ENCODE results near the gene TMEM250.

TMEM250 gene

DNA sequence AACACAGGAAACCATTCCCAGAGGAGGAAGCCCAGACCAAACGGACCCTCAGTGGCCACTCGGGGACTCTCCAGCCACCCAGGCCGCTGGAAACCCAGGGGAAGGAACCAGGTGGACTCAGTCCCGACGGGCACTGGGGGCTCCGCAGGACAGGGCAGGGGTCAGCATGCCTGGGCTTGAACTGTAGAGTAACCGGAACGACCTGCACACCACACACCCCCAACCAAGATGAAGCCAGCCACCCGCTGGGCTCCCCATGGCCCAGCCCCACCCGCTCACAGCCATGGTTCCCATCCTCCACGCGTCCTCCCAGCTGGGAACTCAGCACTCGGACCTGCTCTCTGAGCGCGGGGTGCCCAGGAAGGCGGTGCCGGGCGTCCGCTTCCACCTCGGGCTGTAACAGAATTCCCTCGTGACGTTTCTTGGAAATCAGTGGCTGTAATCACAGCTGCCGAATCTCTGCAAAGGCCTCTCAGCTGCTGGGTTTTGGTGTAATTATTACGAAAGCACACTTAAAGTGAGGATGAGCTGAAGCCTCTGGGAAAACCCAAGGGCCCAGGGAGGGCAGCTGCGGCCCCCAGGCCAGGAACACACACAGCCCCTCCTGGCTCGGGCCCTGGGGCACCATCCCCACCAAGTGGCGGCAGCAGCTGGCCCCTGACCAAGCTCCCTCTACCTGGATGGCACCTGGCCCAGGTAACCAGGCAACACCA lies 37.4 kb downstream of the TMEM250 start:
- DNase-seq = no peak

DNA sequence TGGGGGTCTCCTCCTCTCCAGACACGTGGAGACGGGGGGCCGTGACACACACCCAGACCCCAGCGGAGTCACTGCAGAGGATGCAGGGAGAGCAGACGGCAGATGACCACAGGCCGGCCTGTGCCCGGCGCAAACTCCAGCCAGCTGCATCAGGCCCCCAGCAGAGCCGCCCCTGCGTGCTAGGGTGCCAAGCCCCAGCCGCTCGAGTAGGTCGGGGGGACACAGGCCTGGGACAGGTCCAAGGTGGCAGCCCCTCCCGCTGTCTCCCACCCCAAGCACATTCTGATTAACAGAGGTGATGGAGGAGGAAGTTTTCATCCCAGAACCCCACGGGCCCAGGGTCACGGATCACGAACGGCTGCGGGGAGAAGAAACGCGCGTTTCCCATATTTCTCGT lies 38.0 kb downstream of the TMEM250 start:
- DNase-seq = no peak

DNA sequence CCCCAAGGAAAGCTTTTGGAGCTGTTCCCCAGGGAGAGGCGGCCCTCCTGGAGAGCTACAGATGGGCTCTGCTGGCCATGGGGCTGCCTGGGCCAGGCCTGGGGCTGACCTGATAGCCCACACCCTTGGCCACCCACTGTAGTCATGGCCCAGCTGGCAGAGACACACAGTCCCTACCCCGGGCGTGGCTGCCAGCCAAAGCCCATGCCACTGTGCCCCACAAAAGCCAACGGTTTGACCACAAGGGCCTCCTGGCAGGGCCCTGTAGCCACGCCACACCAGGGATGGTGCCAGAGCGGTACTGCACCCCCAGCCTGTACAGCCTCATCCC lies 38.8 kb downstream of the TMEM250 start:
- DNase-seq = no peak

DNA sequence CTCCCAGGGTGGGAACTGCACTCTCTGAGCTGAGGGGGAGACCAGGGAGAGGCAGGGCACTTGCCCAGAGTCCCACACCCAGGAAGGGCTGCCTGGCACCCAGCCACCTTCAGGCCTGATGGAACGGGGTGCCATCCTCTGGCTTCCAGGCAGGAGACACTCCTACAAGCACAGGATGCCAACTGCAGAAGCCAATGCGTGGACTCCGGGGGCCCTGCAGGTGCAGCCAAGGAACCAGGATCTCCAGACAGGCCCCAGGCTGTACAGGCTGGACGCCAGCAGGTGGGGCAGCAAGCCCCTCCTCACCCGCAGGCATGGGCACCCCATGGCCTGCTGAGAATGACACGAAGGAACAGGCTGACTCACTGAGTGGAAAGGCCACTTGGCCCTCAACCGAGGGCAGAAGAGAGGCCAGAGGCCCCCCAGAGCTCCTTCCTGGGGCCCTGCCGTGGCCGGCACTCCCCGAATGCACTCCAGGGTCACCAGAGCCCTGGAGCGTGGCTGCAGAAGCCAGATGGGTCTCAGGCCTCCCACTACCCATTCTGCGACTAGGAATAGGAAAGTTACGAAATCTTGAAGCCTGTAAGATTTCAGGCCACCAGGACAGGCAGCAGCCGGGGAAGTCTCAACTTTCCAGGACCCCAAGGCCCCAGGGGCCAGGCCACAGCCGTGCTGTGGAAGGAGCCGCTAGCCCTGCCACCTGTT lies 39.3 kb downstream of the TMEM250 start:
- DNase-seq = no peak

DNA sequence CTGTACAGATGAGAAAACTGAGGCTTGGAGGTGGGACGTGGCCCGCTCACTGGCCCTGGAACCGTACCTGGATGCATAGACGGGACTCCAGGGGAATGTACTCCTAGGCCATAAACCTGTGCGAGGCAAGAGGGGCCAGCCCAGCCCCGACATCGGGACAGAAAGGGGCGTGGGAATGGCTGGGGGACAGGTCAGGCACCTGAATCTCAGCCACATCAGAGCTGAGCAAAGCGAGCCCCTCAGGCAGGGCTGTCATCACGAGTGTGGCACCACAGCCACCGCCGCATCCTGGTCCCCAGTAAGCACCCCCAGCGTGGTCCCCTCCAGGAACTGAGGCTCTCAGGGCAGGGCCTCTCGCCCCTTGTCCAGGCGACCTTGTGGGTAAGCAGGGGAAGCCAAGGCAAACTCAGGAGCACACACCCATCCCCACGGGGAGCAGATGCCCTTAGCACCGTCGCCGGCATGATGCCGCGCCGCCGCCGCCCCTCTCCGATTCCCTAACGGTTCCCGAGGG lies 40.1 kb downstream of the TMEM250 start:
- DNase-seq = no peak

DNA sequence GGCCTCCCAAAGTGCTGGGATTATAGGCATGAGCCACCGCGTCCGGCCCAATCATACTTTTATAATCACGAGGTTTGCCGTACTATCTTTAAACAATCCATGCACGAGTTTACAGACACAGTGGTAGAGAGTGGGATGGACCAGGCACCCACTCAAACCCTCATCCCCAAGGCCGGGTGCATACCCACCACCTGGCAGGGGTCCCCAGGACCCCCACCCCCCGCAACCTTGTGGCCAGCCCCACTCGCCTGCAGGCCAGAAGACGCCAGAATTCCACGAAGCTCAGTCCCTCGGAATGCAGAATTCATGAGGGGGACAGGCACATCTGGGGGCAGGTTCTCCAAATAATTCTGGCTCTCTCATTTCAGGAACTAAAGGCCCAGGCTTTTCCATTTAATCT lies 40.7 kb downstream of the TMEM250 start:
- DNase-seq = no peak

DNA sequence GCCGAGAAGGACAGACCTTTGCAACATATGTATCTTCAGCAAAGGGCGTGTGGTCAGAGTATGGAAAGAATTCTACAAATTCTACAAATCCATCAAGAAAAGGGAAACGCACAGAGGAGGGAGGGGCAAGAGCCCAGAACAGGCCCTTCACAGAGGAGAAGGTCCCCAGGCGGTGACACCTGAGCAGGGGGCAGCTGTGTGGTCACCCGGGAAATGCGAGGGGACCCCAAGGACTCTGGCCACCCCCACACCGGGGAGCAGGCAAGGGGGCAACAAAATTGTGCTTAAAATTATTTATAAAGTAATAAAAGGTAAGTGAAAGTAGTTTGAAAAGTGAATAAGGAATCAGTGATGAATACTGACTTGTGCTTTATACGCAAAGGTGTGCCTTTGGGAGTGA lies 41.2 kb downstream of the TMEM250 start:
- no peak for DNase-seq

DNA sequence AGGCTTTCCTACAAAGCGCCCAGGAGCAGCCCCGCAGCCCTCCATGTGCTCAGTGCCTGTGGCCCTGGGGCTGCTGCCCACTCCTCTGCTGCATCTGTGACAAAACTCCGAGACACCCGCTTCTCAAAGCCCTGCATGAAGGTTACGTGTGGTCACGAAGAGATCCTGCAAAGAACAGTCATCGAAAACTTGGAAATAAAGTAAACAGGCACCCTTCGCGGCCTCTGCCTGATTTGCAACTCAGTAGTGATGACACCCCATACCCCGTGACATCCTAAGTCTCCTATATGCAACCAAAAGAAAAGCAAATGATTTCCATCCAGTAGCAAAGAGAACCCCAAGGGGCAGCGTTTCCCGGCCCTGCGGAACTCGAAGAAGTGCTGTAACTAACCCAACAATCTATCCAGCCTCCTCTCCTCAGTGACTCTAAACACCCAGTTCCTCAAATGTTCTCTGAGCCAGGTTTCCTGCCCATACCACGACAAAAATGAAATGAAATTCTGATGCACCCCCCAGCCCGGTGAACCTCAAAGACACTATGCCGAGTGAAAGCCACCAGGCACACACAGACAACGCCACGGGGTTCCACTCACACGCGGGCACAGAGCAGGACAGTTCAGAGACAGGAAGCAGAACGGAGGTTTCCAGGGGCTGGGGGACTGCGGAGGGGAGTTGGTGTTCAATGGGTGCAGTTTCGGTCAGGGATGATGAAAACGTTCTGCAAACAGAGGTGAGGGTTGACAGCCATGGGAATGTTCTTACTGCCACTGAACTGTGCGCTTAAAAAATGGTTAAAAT lies 42.6 kb downstream of the TMEM250 start:
- DNase-seq = no peak

DNA sequence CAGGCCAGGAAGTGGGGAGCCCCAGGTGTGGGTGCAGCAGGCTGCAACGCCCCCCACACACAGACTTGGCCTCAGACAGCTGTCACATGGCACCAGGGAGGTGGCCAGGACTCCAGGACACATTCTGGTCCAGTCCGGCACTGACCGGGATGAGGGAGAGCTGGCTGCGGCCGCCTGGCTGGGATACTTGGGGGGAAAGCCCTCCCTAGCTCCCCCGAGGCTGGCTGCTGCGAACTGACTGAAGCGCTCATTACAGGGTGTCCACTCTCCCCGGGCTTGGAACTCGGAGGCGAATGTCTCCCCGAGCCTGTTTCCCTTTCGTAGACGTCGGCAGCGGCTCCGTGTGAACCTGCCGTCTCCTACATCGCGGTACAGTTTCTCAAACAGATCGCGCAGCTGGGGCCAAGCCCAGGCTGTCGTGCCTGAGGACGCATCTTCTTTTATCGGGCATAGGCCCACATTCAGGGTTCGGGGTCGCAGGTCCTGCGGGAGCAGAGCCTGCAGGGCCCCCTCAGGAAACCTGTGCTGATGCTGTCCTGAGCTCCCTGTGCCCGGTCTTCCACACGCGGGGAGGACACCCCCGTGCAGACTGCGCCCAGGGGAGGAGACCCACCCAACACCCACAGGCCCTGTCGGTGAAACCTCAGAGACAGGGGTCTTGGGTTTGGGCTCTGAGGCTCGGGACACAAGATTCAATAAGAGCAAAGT lies 43.4 kb downstream of the TMEM250 start:
- DNase-seq = no peak

DNA sequence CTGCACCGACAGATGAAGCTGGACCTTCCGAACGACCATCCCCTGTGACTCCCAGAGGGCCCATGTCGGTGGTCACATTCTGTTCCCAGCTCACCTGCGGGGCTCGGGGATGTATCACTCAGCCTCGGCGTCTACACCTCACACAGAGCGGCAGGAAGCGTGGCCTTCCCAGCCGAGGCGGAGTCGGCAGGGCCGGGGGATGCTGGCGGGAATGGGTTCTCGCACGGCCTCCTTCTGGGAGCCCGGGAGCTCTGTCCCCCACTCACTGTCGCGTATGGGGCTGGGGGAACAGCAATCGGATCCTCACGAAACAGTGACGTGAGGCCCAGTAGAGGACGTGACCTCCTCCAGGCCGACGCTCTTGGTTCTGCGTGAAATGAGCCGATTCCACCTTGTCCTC lies 44.0 kb downstream of the TMEM250 start:
- no peak for DNase-seq
